Muscle of back (tissue), 11 donors: Measurements from ENCODE around the gene CBX4. TPM values are rescaled to one million over a fixed set of nuclear protein-coding genes. Genes with fewer than 3 reads are reported as not detected.
A peak's percentile ranks its signal among the peaks of the same experiment; 100 is the strongest.

Experiments used
- DNase-seq, 3 donors: peaks; one replicate each; pipeline versions ENCODE4 v3.0.0 to v3.0.0-alpha.2; 2013
- polyA plus RNA-seq, 10 donors: library from polyadenylated mRNA; unstranded; fragments of 120-200 nt; gene quantifications; one replicate each; pipeline ENCODE4 v1.2.1, GENCODE V29; 2013; ENCODE audit not compliant: insufficient read length in 10 of 10

Gene CBX4
- polyA plus RNA-seq, 10 donors, result 5.7 to 11.7 (median 8.3) TPM

GRCh38 chr17:79790805-79791734 is 48.2 kb downstream of the CBX4 start:
- peak in 1 of 3 donors; percentile 51 for DNase-seq

GRCh38 chr17:79789943-79790804 is 49.1 kb downstream of the CBX4 start:
- peak in 1 of 3 donors; percentile 77 for DNase-seq

- DNase-seq, result no peak
Observed at GRCh38 chr17:79788989-79789942, 50.0 kb downstream of the CBX4 start.

- DNase-seq, result no peak
Observed at GRCh38 chr17:79788455-79788854, 50.8 kb downstream of the CBX4 start.

GRCh38 chr17:79786930-79787643 is 52.2 kb downstream of the CBX4 start:
- DNase-seq, result no peak

GRCh38 chr17:79785900-79786810 is 53.1 kb downstream of the CBX4 start:
- DNase-seq, result no peak

GRCh38 chr17:79785017-79785899 is 54.0 kb downstream of the CBX4 start:
- DNase-seq, result no peak

GRCh38 chr17:79784353-79785016 is 54.8 kb downstream of the CBX4 start:
- DNase-seq, result no peak

GRCh38 chr17:79783891-79784290 is 55.3 kb downstream of the CBX4 start:
- no peak for DNase-seq

Other genes with a start within 250 kb of the CBX4 start
- gene RBFOX3, start 228.4 kb downstream of the CBX4 start, polyA plus RNA-seq, result under 1 TPM; 0.33 to 0.96 (median 0.51) TPM
- gene ENPP7, start 108.5 kb downstream of the CBX4 start, polyA plus RNA-seq, result under 1 TPM in 1 of 10 donors, not detected in 9; 0.15 TPM
- gene CBX2, start 61.3 kb downstream of the CBX4 start, polyA plus RNA-seq, result 10 to 100 TPM in 3 of 10 donors, 1 to 10 TPM in 7; 7.6 to 15.9 (median 9.1) TPM
- 1 to 10 TPM; 3.5 to 7.4 (median 5.5) TPM for gene CBX8, start 42.4 kb downstream of the CBX4 start, polyA plus RNA-seq
- gene TBC1D16, start 196.4 kb upstream of the CBX4 start, polyA plus RNA-seq, result 10 to 100 TPM; 25.0 to 38.9 (median 29.8) TPM
- 1 to 10 TPM; 2.7 to 8.6 (median 4.2) TPM for gene CCDC40, start 197.2 kb upstream of the CBX4 start, polyA plus RNA-seq